Measurements from ENCODE around the gene WNT7A.
"Not testable (repeated sequence)": the region's sequence is repeated elsewhere in the genome, so short reads cannot be mapped to it uniquely, and the experiment has no call there.

WNT7A gene

GRCh38 chr3:13865581-13865980 is 14.3 kb downstream of the WNT7A start:
- DNase-seq (ENCODE audit: low read depth in 2 of 2), result no peak

- no peak for DNase-seq (ENCODE audit: low read depth in 2 of 2)
Observed at GRCh38 chr3:13865106-13865505, 14.8 kb downstream of the WNT7A start.

- DNase-seq (ENCODE audit: low read depth in 2 of 2), result no peak
Observed at GRCh38 chr3:13863965-13864595, 15.8 kb downstream of the WNT7A start.

- DNase-seq (ENCODE audit: low read depth in 2 of 2), result no peak
Observed at GRCh38 chr3:13863382-13863952, 16.4 kb downstream of the WNT7A start.

- no peak for DNase-seq (ENCODE audit: low read depth in 2 of 2)
Observed at GRCh38 chr3:13861461-13861860, 18.4 kb downstream of the WNT7A start.

GRCh38 chr3:13860001-13860400 is 19.9 kb downstream of the WNT7A start:
- no peak for DNase-seq (ENCODE audit: low read depth in 2 of 2)

GRCh38 chr3:13858768-13859520 is 20.9 kb downstream of the WNT7A start:
- no peak for DNase-seq (ENCODE audit: low read depth in 2 of 2)

GRCh38 chr3:13857702-13858380 is 22.0 kb downstream of the WNT7A start:
- DNase-seq (ENCODE audit: low read depth in 2 of 2), result no peak

- not testable (repeated sequence) for DNase-seq (ENCODE audit: low read depth in 2 of 2)
Observed at GRCh38 chr3:13856628-13857027, 23.2 kb downstream of the WNT7A start.

GRCh38 chr3:13856006-13856405 is 23.9 kb downstream of the WNT7A start:
- no peak for DNase-seq (ENCODE audit: low read depth in 2 of 2)

GRCh38 chr3:13854492-13854891 is 25.4 kb downstream of the WNT7A start:
- no peak for DNase-seq (ENCODE audit: low read depth in 2 of 2)

GRCh38 chr3:13853978-13854296 is 25.9 kb downstream of the WNT7A start:
- DNase-seq (ENCODE audit: low read depth in 2 of 2), result no peak

GRCh38 chr3:13853256-13853977 is 26.5 kb downstream of the WNT7A start:
- no peak for DNase-seq (ENCODE audit: low read depth in 2 of 2)

GRCh38 chr3:13852638-13853009 is 27.2 kb downstream of the WNT7A start:
- no peak for DNase-seq (ENCODE audit: low read depth in 2 of 2)

- no peak for DNase-seq (ENCODE audit: low read depth in 2 of 2)
Observed at GRCh38 chr3:13851997-13852637, 27.8 kb downstream of the WNT7A start.

- no peak for DNase-seq (ENCODE audit: low read depth in 2 of 2)
Observed at GRCh38 chr3:13851091-13851849, 28.6 kb downstream of the WNT7A start.

GRCh38 chr3:13850161-13850945 is 29.5 kb downstream of the WNT7A start:
- DNase-seq (ENCODE audit: low read depth in 2 of 2), result no peak

- no peak for DNase-seq (ENCODE audit: low read depth in 2 of 2)
Observed at GRCh38 chr3:13849018-13849417, 30.9 kb downstream of the WNT7A start.

GRCh38 chr3:13846716-13847570 is 32.9 kb downstream of the WNT7A start:
- DNase-seq (ENCODE audit: low read depth in 2 of 2), result no peak

Measured in stimulated activated CD4-positive, alpha-beta T cell treated with anti-CD3 and anti-CD28 coated beads, Interleukin-1b, Interleukin-23, amount 100 ng/mL, for 4 hours (primary cell).